ENCODE results near the gene DYNLT1. TPM values are rescaled to one million over a fixed set of nuclear protein-coding genes. Genes with fewer than 3 reads are reported as not detected.
A peak's percentile ranks its signal among the peaks of the same experiment; 100 is the strongest.
"Not testable (repeated sequence)": the region's sequence is repeated elsewhere in the genome, so short reads cannot be mapped to it uniquely, and the experiment has no call there.

The DYNLT1 gene
- total RNA-seq, 1 experiment from 2014 or later: 147 TPM

GRCh38 chr6:158610319-158610968 lies 34.1 kb downstream of the DYNLT1 start:
- in situ Hi-C loops (cut with HindIII; ENCODE audit: low pct_unique_long_range_greater_than_20kb, low sequenced_read_pairs): no loop called here
- no peak for DNase-seq (ENCODE audit: low read depth)

GRCh38 chr6:158609455-158610155 lies 34.9 kb downstream of the DYNLT1 start:
- DNase-seq (ENCODE audit: low read depth): no peak
- in situ Hi-C loops (cut with HindIII; ENCODE audit: low pct_unique_long_range_greater_than_20kb, low sequenced_read_pairs): no loop called here

- in situ Hi-C loops (cut with HindIII; ENCODE audit: low pct_unique_long_range_greater_than_20kb, low sequenced_read_pairs): no loop called here
- no peak for DNase-seq (ENCODE audit: low read depth)
These were observed 36.3 kb downstream of the DYNLT1 start for GRCh38 chr6:158608221-158608620.

GRCh38 chr6:158607411-158608170 lies 37.0 kb downstream of the DYNLT1 start:
- in situ Hi-C loops (cut with HindIII; ENCODE audit: low pct_unique_long_range_greater_than_20kb, low sequenced_read_pairs): no loop called here
- no peak for DNase-seq (ENCODE audit: low read depth)

GRCh38 chr6:158606935-158607334 lies 37.6 kb downstream of the DYNLT1 start:
- DNase-seq (ENCODE audit: low read depth): no peak
- in situ Hi-C loops (cut with HindIII; ENCODE audit: low pct_unique_long_range_greater_than_20kb, low sequenced_read_pairs): no loop called here

GRCh38 chr6:158606011-158606410 lies 38.5 kb downstream of the DYNLT1 start:
- not testable (repeated sequence) for DNase-seq (ENCODE audit: low read depth)

GRCh38 chr6:158605266-158605878 lies 39.2 kb downstream of the DYNLT1 start:
- in situ Hi-C loops (cut with HindIII; ENCODE audit: low pct_unique_long_range_greater_than_20kb, low sequenced_read_pairs): no loop called here
- peak; percentile 28 for DNase-seq (ENCODE audit: low read depth)

More at GRCh38 chr6:158606011-158606410, 38.5 kb downstream of the DYNLT1 start:
- in situ Hi-C loops (cut with HindIII; ENCODE audit: low pct_unique_long_range_greater_than_20kb, low sequenced_read_pairs): not testable (repeated sequence)

GRCh38 chr6:158604048-158604406 lies 40.5 kb downstream of the DYNLT1 start:
- in situ Hi-C loops (cut with HindIII; ENCODE audit: low pct_unique_long_range_greater_than_20kb, low sequenced_read_pairs): no loop called here
- DNase-seq (ENCODE audit: low read depth): no peak

- in situ Hi-C loops (cut with HindIII; ENCODE audit: low pct_unique_long_range_greater_than_20kb, low sequenced_read_pairs): no loop called here
- DNase-seq (ENCODE audit: low read depth): no peak
These were observed 41.1 kb downstream of the DYNLT1 start for GRCh38 chr6:158603261-158604047.

- in situ Hi-C loops (cut with HindIII; ENCODE audit: low pct_unique_long_range_greater_than_20kb, low sequenced_read_pairs): no loop called here
- no peak for DNase-seq (ENCODE audit: low read depth)
These were observed 44.9 kb downstream of the DYNLT1 start for GRCh38 chr6:158599635-158600034.

GRCh38 chr6:158597565-158597964 lies 47.0 kb downstream of the DYNLT1 start:
- no peak for DNase-seq (ENCODE audit: low read depth)
- in situ Hi-C loops (cut with HindIII; ENCODE audit: low pct_unique_long_range_greater_than_20kb, low sequenced_read_pairs): no loop called here

GRCh38 chr6:158596861-158597260 lies 47.7 kb downstream of the DYNLT1 start:
- in situ Hi-C loops (cut with HindIII; ENCODE audit: low pct_unique_long_range_greater_than_20kb, low sequenced_read_pairs): no loop called here
- DNase-seq (ENCODE audit: low read depth): no peak

- DNase-seq (ENCODE audit: low read depth): no peak
- in situ Hi-C loops (cut with HindIII; ENCODE audit: low pct_unique_long_range_greater_than_20kb, low sequenced_read_pairs): no loop called here
These were observed 49.3 kb downstream of the DYNLT1 start for GRCh38 chr6:158595223-158595622.

- in situ Hi-C loops (cut with HindIII; ENCODE audit: low pct_unique_long_range_greater_than_20kb, low sequenced_read_pairs): no loop called here
- DNase-seq (ENCODE audit: low read depth): no peak
These were observed 50.9 kb downstream of the DYNLT1 start for GRCh38 chr6:158593670-158594069.

GRCh38 chr6:158591810-158592209 lies 52.7 kb downstream of the DYNLT1 start:
- in situ Hi-C loops (cut with HindIII; ENCODE audit: low pct_unique_long_range_greater_than_20kb, low sequenced_read_pairs): no loop called here
- DNase-seq (ENCODE audit: low read depth): no peak

- in situ Hi-C loops (cut with HindIII; ENCODE audit: low pct_unique_long_range_greater_than_20kb, low sequenced_read_pairs): no loop called here
- no peak for DNase-seq (ENCODE audit: low read depth)
These were observed 53.3 kb downstream of the DYNLT1 start for GRCh38 chr6:158591134-158591809.

- in situ Hi-C loops (cut with HindIII; ENCODE audit: low pct_unique_long_range_greater_than_20kb, low sequenced_read_pairs): no loop called here
- no peak for DNase-seq (ENCODE audit: low read depth)
These were observed 55.2 kb downstream of the DYNLT1 start for GRCh38 chr6:158589366-158589765.

GRCh38 chr6:158586652-158587051 lies 57.9 kb downstream of the DYNLT1 start:
- in situ Hi-C loops (cut with HindIII; ENCODE audit: low pct_unique_long_range_greater_than_20kb, low sequenced_read_pairs): no loop called here
- DNase-seq (ENCODE audit: low read depth): no peak

Measured in Caki2 (cell line).